ENCODE results near the gene RAC3. TPM values are rescaled to one million over a fixed set of nuclear protein-coding genes. Genes with fewer than 3 reads are reported as not detected.

RAC3 gene
- polyA plus RNA-seq, 1 donor (not counting 4 experiments of a cell fraction or from before 2014, with no cell fraction given): 12.3 TPM

GRCh38 chr17:82012261-82012639 lies 19.2 kb upstream of the RAC3 start:
- H3K4me2 ChIP-seq (ENCODE audit: control insufficient read depth, extremely low read depth, insufficient read depth, low read depth, low read length): no peak overlapping the region
- dilution Hi-C loops (cut with MboI; ENCODE audit: extremely low pct_ligation_motif_present, low sequenced_read_pairs): no loop called here

GRCh38 chr17:82012640-82013295 lies 18.7 kb upstream of the RAC3 start:
- TF ChIP-seq EZH2 (IDR thresholded peaks at IDR 0.05; ENCODE audit: low read length): no peak
- no peak for TF ChIP-seq CTCF (optimal IDR thresholded peaks at IDR 0.05 in 1 of 3, IDR thresholded peaks at IDR 0.05 in 1 of 3, conservative IDR thresholded peaks at IDR 0.05 in 1 of 3; ENCODE audit: extremely low read depth in 1 of 3, insufficient read depth in 2 of 3, low read length in 3 of 3)
- no peak overlapping the region for H3K4me3 ChIP-seq (ENCODE audit: control insufficient read depth in 2 of 3, extremely low read depth in 1 of 3, insufficient read depth in 2 of 3, low read depth in 1 of 3, low read length in 3 of 3)
- H3K79me2 ChIP-seq (ENCODE audit: control insufficient read depth, insufficient read depth, low read length): no peaks in the 10 kb centered on the region
- H3K9me3 ChIP-seq (ENCODE audit: control insufficient read depth, low read depth, low read length): no peaks in the 10 kb centered on the region
- H3K4me1 ChIP-seq (ENCODE audit: control insufficient read depth, extremely low read depth, insufficient read depth, low read length): peaks cover 18% of the 10 kb centered on the region
- H3K36me3 ChIP-seq (ENCODE audit: control insufficient read depth in 2 of 2, extremely low read depth in 1 of 2, insufficient read depth in 2 of 2, low read length in 2 of 2): no peaks in the 10 kb centered on the region
- no peak for DNase-seq (ENCODE audit: low read depth, low spot score)
- dilution Hi-C loops (cut with MboI; ENCODE audit: extremely low pct_ligation_motif_present, low sequenced_read_pairs): no loop called here
- H4K20me1 ChIP-seq (ENCODE audit: control insufficient read depth, extremely low read depth, insufficient read depth, low read length): no peaks in the 10 kb centered on the region
- no peaks in the 10 kb centered on the region for H3K27me3 ChIP-seq (ENCODE audit: control insufficient read depth, extremely low read depth, insufficient read depth, low read length)
- no peak overlapping the region for H3K27ac ChIP-seq (ENCODE audit: control insufficient read depth, insufficient read depth, low read length)
- no peaks in the 10 kb centered on the region for H3K9me1 ChIP-seq (ENCODE audit: control insufficient read depth, extremely low read depth, insufficient read depth, low read length)
- H3K9ac ChIP-seq (ENCODE audit: control insufficient read depth, extremely low read depth, insufficient read depth, low read length): peak overlapping the region; percentile 9
- H2AFZ ChIP-seq (ENCODE audit: control insufficient read depth, low read length): no peak overlapping the region
- H3K4me2 ChIP-seq (ENCODE audit: control insufficient read depth, extremely low read depth, insufficient read depth, low read depth, low read length): no peak overlapping the region
- no peak for FAIRE-seq

More at GRCh38 chr17:82012261-82012639, 19.2 kb upstream of the RAC3 start:
- FAIRE-seq: no peak
- H3K36me3 ChIP-seq (ENCODE audit: control insufficient read depth in 2 of 2, extremely low read depth in 1 of 2, insufficient read depth in 2 of 2, low read length in 2 of 2): no peaks in the 10 kb centered on the region
- no peaks in the 10 kb centered on the region for H3K9me3 ChIP-seq (ENCODE audit: control insufficient read depth, low read depth, low read length)
- H3K79me2 ChIP-seq (ENCODE audit: control insufficient read depth, insufficient read depth, low read length): no peaks in the 10 kb centered on the region
- no peak overlapping the region for H2AFZ ChIP-seq (ENCODE audit: control insufficient read depth, low read length)
- DNase-seq (ENCODE audit: low read depth, low spot score): no peak
- peaks cover 18% of the 10 kb centered on the region for H3K4me1 ChIP-seq (ENCODE audit: control insufficient read depth, extremely low read depth, insufficient read depth, low read length)
- TF ChIP-seq CTCF (optimal IDR thresholded peaks at IDR 0.05 in 1 of 3, IDR thresholded peaks at IDR 0.05 in 1 of 3, conservative IDR thresholded peaks at IDR 0.05 in 1 of 3; ENCODE audit: extremely low read depth in 1 of 3, insufficient read depth in 2 of 3, low read length in 3 of 3): no peak
- no peak for TF ChIP-seq EZH2 (IDR thresholded peaks at IDR 0.05; ENCODE audit: low read length)
- H3K9me1 ChIP-seq (ENCODE audit: control insufficient read depth, extremely low read depth, insufficient read depth, low read length): no peaks in the 10 kb centered on the region
- no peak overlapping the region for H3K27ac ChIP-seq (ENCODE audit: control insufficient read depth, insufficient read depth, low read length)
- H3K4me3 ChIP-seq (ENCODE audit: control insufficient read depth in 2 of 3, extremely low read depth in 1 of 3, insufficient read depth in 2 of 3, low read depth in 1 of 3, low read length in 3 of 3): no peak overlapping the region
- no peak overlapping the region for H3K9ac ChIP-seq (ENCODE audit: control insufficient read depth, extremely low read depth, insufficient read depth, low read length)
- H3K27me3 ChIP-seq (ENCODE audit: control insufficient read depth, extremely low read depth, insufficient read depth, low read length): no peaks in the 10 kb centered on the region
- no peaks in the 10 kb centered on the region for H4K20me1 ChIP-seq (ENCODE audit: control insufficient read depth, extremely low read depth, insufficient read depth, low read length)
